H9 (cell line): ENCODE data around the gene GORASP1. TPM values are rescaled to one million over a fixed set of nuclear protein-coding genes. Genes with fewer than 3 reads are reported as not detected.

ENCODE experiments used
- DNase-seq: peaks from one replicate; pipeline ENCODE4 v3.0.0-alpha.2; 2017
- H2AFZ ChIP-seq: one replicate; pipeline ENCODE4 v1.6.1; 2013; ENCODE audit warnings: mild to moderate bottlenecking, low read length, control low read depth, moderate library complexity
- H2AK5ac ChIP-seq: 2 replicates; pipeline ENCODE4 v1.6.1; 2013; ENCODE audit warnings: low read length, control low read depth, mixed read lengths; ENCODE audit not compliant: insufficient read length
- H2BK120ac ChIP-seq: one replicate; pipeline ENCODE4 v1.6.1; 2013; ENCODE audit warnings: low read depth, mild to moderate bottlenecking, low read length, control low read depth, inconsistent platforms; ENCODE audit not compliant: poor library complexity, severe bottlenecking
- H2BK12ac ChIP-seq: 2 replicates; pipeline ENCODE4 v1.6.1; 2013; ENCODE audit warnings: low read length, control low read depth, mixed read lengths, low read depth; ENCODE audit not compliant: insufficient read length
- H2BK15ac ChIP-seq: 2 replicates; pipeline ENCODE4 v1.6.1; 2013; ENCODE audit warnings: low read depth, low read length, control low read depth
- H2BK20ac ChIP-seq: one replicate; pipeline ENCODE4 v1.6.1; 2013; ENCODE audit warnings: low read depth, mild to moderate bottlenecking, low read length, control low read depth, inconsistent platforms; ENCODE audit not compliant: poor library complexity, severe bottlenecking
- H2BK5ac ChIP-seq: 2 replicates; pipeline ENCODE4 v1.6.1; 2013; ENCODE audit warnings: low read length, control low read depth, mixed read lengths; ENCODE audit not compliant: insufficient read length
- H3K14ac ChIP-seq: 2 replicates; pipeline ENCODE4 v1.6.1; 2013; ENCODE audit warnings: low read length, control low read depth; ENCODE audit not compliant: insufficient read depth
- H3K18ac ChIP-seq: 2 replicates; pipeline ENCODE4 v1.6.1; 2013; ENCODE audit warnings: low read depth, mild to moderate bottlenecking, mixed read lengths, low read length, control low read depth; ENCODE audit not compliant: insufficient read length
- H3K23ac ChIP-seq: 2 replicates; pipeline ENCODE4 v1.6.1; 2013; ENCODE audit warnings: low read length, control low read depth, mixed read lengths, low read depth; ENCODE audit not compliant: insufficient read length
- H3K23me2 ChIP-seq: 2 replicates; pipeline ENCODE4 v1.6.1; 2013; ENCODE audit warnings: low read depth, mild to moderate bottlenecking, mixed read lengths, low read length, control low read depth; ENCODE audit not compliant: insufficient read length, poor library complexity, severe bottlenecking
- H3K27ac ChIP-seq: 2 replicates; pipeline ENCODE4 v1.5.1; 2013; ENCODE audit warnings: low read length, control low read depth, mixed read lengths, low read depth; ENCODE audit not compliant: insufficient read length
- H3K27me3 ChIP-seq: 2 replicates; pipeline ENCODE4 v1.6.1; 2013; ENCODE audit warnings: low read length, control low read depth, inconsistent platforms; ENCODE audit not compliant: insufficient read depth
- H3K4ac ChIP-seq: 2 replicates; pipeline ENCODE4 v1.6.1; 2013; ENCODE audit warnings: low read depth, mild to moderate bottlenecking, control low read depth, inconsistent platforms, low read length, moderate library complexity
- H3K4me1 ChIP-seq: 2 replicates; pipeline ENCODE4 v1.6.1; 2013; ENCODE audit warnings: low read length, control low read depth, inconsistent platforms; ENCODE audit not compliant: insufficient read depth
- H3K4me2 ChIP-seq: 2 replicates; pipeline ENCODE4 v1.6.1; 2013; ENCODE audit warnings: low read length, control low read depth, mixed read lengths; ENCODE audit not compliant: insufficient read length, insufficient read depth
- H3K56ac ChIP-seq: 2 replicates; pipeline ENCODE4 v1.6.1; 2013; ENCODE audit warnings: low read depth, mild to moderate bottlenecking, mixed read lengths, low read length, control low read depth; ENCODE audit not compliant: insufficient read length
- H3K79me1 ChIP-seq: 2 replicates; pipeline ENCODE4 v1.6.1; 2013; ENCODE audit warnings: low read depth, mild to moderate bottlenecking, moderate library complexity, low read length, control low read depth, inconsistent platforms; ENCODE audit not compliant: insufficient read depth, poor library complexity, severe bottlenecking
- H3K79me2 ChIP-seq: 2 replicates; pipeline ENCODE4 v1.6.1; 2013; ENCODE audit warnings: low read length, control low read depth, inconsistent platforms; ENCODE audit not compliant: insufficient read depth
- H3K9ac ChIP-seq: 2 replicates; pipeline ENCODE4 v1.6.1; 2013; ENCODE audit warnings: low read length, control low read depth, mixed read lengths; ENCODE audit not compliant: insufficient read length; ENCODE audit errors: extremely low read depth
- H3K9me3 ChIP-seq: one replicate; pipeline ENCODE4 v1.6.1; 2013; ENCODE audit warnings: low read depth, low read length, inconsistent platforms; ENCODE audit not compliant: control insufficient read depth
- H3T11ph ChIP-seq: one replicate; pipeline ENCODE4 v1.6.1; 2013; ENCODE audit warnings: mild to moderate bottlenecking, low read length, control low read depth, inconsistent platforms
- H4K20me1 ChIP-seq: one replicate; pipeline ENCODE4 v1.6.1; 2013; ENCODE audit not compliant: control insufficient read depth, insufficient read length, insufficient read depth
- H4K5ac ChIP-seq: 2 replicates; pipeline ENCODE4 v1.6.1; 2013; ENCODE audit warnings: low read depth, mild to moderate bottlenecking, mixed read lengths, low read length, control low read depth; ENCODE audit not compliant: insufficient read length
- H4K8ac ChIP-seq: replicated peaks from 2 replicates; pipeline ENCODE4 v1.6.1; 2013; ENCODE audit warnings: low read length, control low read depth, mixed read lengths, low read depth; ENCODE audit not compliant: insufficient read length
- H4K91ac ChIP-seq: 2 replicates; pipeline ENCODE4 v1.6.1; 2013; ENCODE audit warnings: low read depth, mild to moderate bottlenecking, moderate library complexity, mixed read lengths, low read length, control low read depth; ENCODE audit not compliant: insufficient read length
- H3K27ac Mint-ChIP-seq, 3 experiments: 2 replicates in 2 of 3; 3 replicates in 1 of 3; pipeline ENCODE4 v1.8.0; 2020 to 2021; ENCODE audit warnings: mixed read lengths in 3 of 3, mild to moderate bottlenecking in 1 of 3, moderate library complexity in 1 of 3
- H3K27me3 Mint-ChIP-seq: 2 replicates; pipeline ENCODE4 v1.8.0; 2021; ENCODE audit warnings: low read depth, mild to moderate bottlenecking, moderate library complexity, mixed read lengths
- H3K36me3 Mint-ChIP-seq, 3 experiments: 2 replicates in 2 of 3; 3 replicates in 1 of 3; pipeline ENCODE4 v1.8.0; 2020 to 2021; ENCODE audit warnings: low read depth in 3 of 3, mixed read lengths in 3 of 3; ENCODE audit not compliant: insufficient read depth in 1 of 3
- H3K4me1 Mint-ChIP-seq, 2 experiments: 2 replicates each; pipeline ENCODE4 v1.8.0; 2020; ENCODE audit warnings: mixed read lengths in 2 of 2
- H3K4me3 Mint-ChIP-seq, 2 experiments: 2 replicates in 1 of 2; 3 replicates in 1 of 2; pipeline ENCODE4 v1.8.0; 2020 to 2021; ENCODE audit warnings: mild to moderate bottlenecking in 2 of 2, mixed read lengths in 2 of 2, moderate library complexity in 1 of 2
- H3K9me3 Mint-ChIP-seq, 2 experiments: 2 replicates in 1 of 2; 3 replicates in 1 of 2; pipeline ENCODE4 v1.8.0; 2020; ENCODE audit warnings: mild to moderate bottlenecking in 2 of 2, mixed read lengths in 2 of 2, moderate library complexity in 1 of 2
- CTCF ChIP-seq: fragments of 200-600 bp; sonication (generic); conservative IDR thresholded peaks from 3 replicates; pipeline ENCODE4 v1.8.0; 2021; ENCODE audit warnings: antibody characterized with exemption, mild to moderate bottlenecking
- WGBS: extraction: QIAGEN DNeasy Blood & Tissue Kit; methylation state at CpG from one replicate; pipeline ENCODE4 v1.1.7; 2013; ENCODE audit warnings: missing lambda C conversion rate, low lambda C conversion rate, mixed read lengths; ENCODE audit not compliant: insufficient read length; ENCODE audit errors: extremely low coverage; 5-methylcytosine and 5-hydroxymethylcytosine counted together
- total RNA-seq: library from RNA; stranded (reverse); gene quantifications from 2 replicates; pipeline ENCODE4 v1.2.1, GENCODE V29; 2021

Gene GORASP1
- total RNA-seq, 1 experiment from 2014 or later = 37.4 TPM

- peaks cover 7% of the 10 kb centered on the region for H3K79me1 ChIP-seq
- no peak overlapping the region for H3K14ac ChIP-seq
- H3K9ac ChIP-seq = no peak overlapping the region
- DNase-seq = no peak
- no peaks in the 10 kb centered on the region for H4K20me1 ChIP-seq
- no peak overlapping the region for H3K4ac ChIP-seq
- no peak for TF ChIP-seq CTCF
- H3K23me2 ChIP-seq = no peaks in the 10 kb centered on the region
- no peaks in the 10 kb centered on the region for H3K27me3 ChIP-seq
- no peak overlapping the region for H3K23ac ChIP-seq
- H3T11ph ChIP-seq = no peak overlapping the region
- Mint-ChIP-seq H3K36me3 (peaks cover 8 to 29% (median 28%) of the 10 kb centered on the region in 3 experiments; a peak in 5 of 7 replicates), H3K9me3 (no peaks in the 10 kb centered on the region), H3K27me3 (no peaks in the 10 kb centered on the region), H3K4me1 (no peaks in the 10 kb centered on the region), H3K4me3 (no peak overlapping the region), H3K27ac (no peak overlapping the region)
- no peak overlapping the region for H2AFZ ChIP-seq
- H4K91ac ChIP-seq = no peak overlapping the region
- no CpG with 5 or more reads among the region's 1 CpG for WGBS
- H2BK120ac ChIP-seq = no peak overlapping the region
- H2BK15ac ChIP-seq = no peak overlapping the region
- H2BK5ac ChIP-seq = no peak overlapping the region
- no peaks in the 10 kb centered on the region for H3K9me3 ChIP-seq
- no peak overlapping the region for H2AK5ac ChIP-seq
- no peak overlapping the region for H4K5ac ChIP-seq
- no peak overlapping the region for H3K56ac ChIP-seq
- no peak overlapping the region for H2BK12ac ChIP-seq
- no peak overlapping the region for H2BK20ac ChIP-seq
- no peak overlapping the region for H3K18ac ChIP-seq
- no peak overlapping the region for H3K27ac ChIP-seq
- H4K8ac ChIP-seq = no peak overlapping the region
- H3K4me1 ChIP-seq = no peaks in the 10 kb centered on the region
- H3K79me2 ChIP-seq = no peaks in the 10 kb centered on the region
- no peak overlapping the region for H3K4me2 ChIP-seq
Measured at GRCh38 chr3:39067286-39067685, 40.1 kb downstream of the GORASP1 start.
